HCT116 (cell line): ENCODE data around the gene PTGIS. TPM values are rescaled to one million over a fixed set of nuclear protein-coding genes. Genes with fewer than 3 reads are reported as not detected.

Experiments used
- ATAC-seq: fragments of 200-7000 bp; cut with Tn5 transposase; 2 replicates; pipeline ENCODE4 v1.9.1; 2020; ENCODE audit warnings: mild to moderate bottlenecking, moderate library complexity
- BruUV-seq: library from RNA; stranded (reverse); fragments of 400-500 nt; replicated peaks from 2 replicates; lab custom pipeline; 2021; lab: Mats Ljungman, UMichigan
- CTCF ChIA-PET: fragments of 300-600 bp; sonication (Branson Sonifier 250); formaldehyde crosslinking; loops from one replicate; lab custom pipeline; 2021; ENCODE audit warnings: antibody characterized with exemption; lab: Charles Lee
- POLR2A ChIA-PET: fragments of 300-600, 350-600 bp; sonication (Branson Sonifier 250); formaldehyde crosslinking; loops from one replicate; lab custom pipeline; 2021; ENCODE audit warnings: antibody characterized with exemption; lab: Charles Lee
- RAD21 ChIA-PET, 2 experiments: fragments of 300-600 bp; sonication (Branson Sonifier 250); formaldehyde crosslinking; loops; one replicate each; lab custom pipeline; 2023; ENCODE audit warnings: low total read pairs in 2 of 2; ENCODE audit not compliant: uncharacterized antibody in 2 of 2, unreplicated experiment in 2 of 2, low non-redundant PET in 1 of 2; lab: Charles Lee
- DNase-seq: peaks from one replicate; pipeline ENCODE4 v3.0.0-alpha.2; 2010; ENCODE audit warnings: low read depth, low spot score
- H2AFZ ChIP-seq: fragments of 200-600 bp; shearing (Covaris generic), sonication (generic); 2 replicates; pipeline ENCODE4 v1.6.1; 2017; ENCODE audit warnings: low read depth, mixed run types, mixed read lengths, antibody characterized with exemption, low read length; ENCODE audit not compliant: poor library complexity, severe bottlenecking
- H3K27ac ChIP-seq: 2 replicates; pipeline ENCODE4 v1.5.1; 2012; ENCODE audit warnings: low read depth, low read length
- H3K27me3 ChIP-seq: fragments of 200-600 bp; sonication (generic); 2 replicates; pipeline ENCODE4 v1.6.1; 2016; ENCODE audit warnings: mixed run types, low read length, mixed read lengths; ENCODE audit not compliant: insufficient read depth
- H3K36me3 ChIP-seq, 2 experiments: fragments of 200-500 bp in 1 of 2; fragments of 200-600 bp in 1 of 2; sonication (Bioruptor generic) in 1 of 2; sonication (generic) in 1 of 2; 2 replicates each; pipeline versions ENCODE4 v1.5.1 to v1.6.1; 2014 to 2016; ENCODE audit warnings: low read length in 2 of 2, inconsistent platforms in 1 of 2, mixed read lengths in 1 of 2, mixed run types in 1 of 2; ENCODE audit not compliant: insufficient read depth in 2 of 2, control insufficient read depth in 1 of 2
- H3K4me1 ChIP-seq, 2 experiments: fragments of 200-600 bp in 1 of 2; sonication (generic) in 1 of 2; 2 replicates each; pipeline versions ENCODE4 v1.5.1 to v1.6.1; 2012 to 2017; ENCODE audit warnings: low read length in 2 of 2, inconsistent platforms in 1 of 2, mild to moderate bottlenecking in 1 of 2, mixed read lengths in 1 of 2, mixed run types in 1 of 2, moderate library complexity in 1 of 2; ENCODE audit not compliant: insufficient read depth in 2 of 2, control insufficient read depth in 1 of 2
- H3K4me2 ChIP-seq: fragments of 200-600 bp; sonication (generic); 2 replicates; pipeline ENCODE4 v1.6.1; 2017; ENCODE audit warnings: mixed run types, low read length, mixed read lengths
- H3K4me3 ChIP-seq, 2 experiments: fragments of 200-600 bp in 1 of 2; sonication (generic) in 1 of 2; replicated peaks in 1 of 2; 2 replicates each; pipeline ENCODE4 v1.5.1; 2011 to 2016; ENCODE audit warnings: low read length in 2 of 2, control low read depth in 1 of 2, low read depth in 1 of 2, mild to moderate bottlenecking in 1 of 2, mixed read lengths in 1 of 2, mixed run types in 1 of 2
- H3K79me2 ChIP-seq: fragments of 200-600 bp; sonication (generic); 2 replicates; pipeline ENCODE4 v1.6.1; 2017; ENCODE audit warnings: mild to moderate bottlenecking, mixed run types, low read length, moderate library complexity, mixed read lengths; ENCODE audit not compliant: insufficient read depth
- H3K9ac ChIP-seq: fragments of 200-600 bp; sonication (generic); 2 replicates; pipeline ENCODE4 v1.6.1; 2016; ENCODE audit warnings: low read length, mixed read lengths
- H3K9me2 ChIP-seq: fragments of 200-600 bp; sonication (generic), shearing (Covaris generic); 2 replicates; pipeline ENCODE4 v1.6.1; 2017; ENCODE audit warnings: mixed run types, mild to moderate bottlenecking, moderate library complexity; ENCODE audit not compliant: insufficient read depth
- H3K9me3 ChIP-seq, 2 experiments: fragments of 200-500 bp in 1 of 2; fragments of 200-600 bp in 1 of 2; sonication (Bioruptor generic) in 1 of 2; sonication (generic) in 1 of 2; 2 replicates each; pipeline ENCODE4 v1.6.1; 2014 to 2017; ENCODE audit warnings: low read length in 2 of 2, mixed read lengths in 2 of 2, inconsistent platforms in 1 of 2, low read depth in 1 of 2, mild to moderate bottlenecking in 1 of 2, mixed run types in 1 of 2, moderate library complexity in 1 of 2; ENCODE audit not compliant: control insufficient read depth in 1 of 2, insufficient read depth in 1 of 2
- H4K20me1 ChIP-seq: fragments of 200-600 bp; sonication (generic), shearing (Covaris generic); 2 replicates; pipeline ENCODE4 v1.6.1; 2017; ENCODE audit warnings: mixed run types, mild to moderate bottlenecking, moderate library complexity; ENCODE audit not compliant: insufficient read depth
- CEBPB ChIP-seq: IDR thresholded peaks from 2 replicates; pipeline ENCODE4 v1.6.1; 2012; ENCODE audit warnings: low read depth
- EGR1 ChIP-seq: IDR thresholded peaks from 2 replicates; pipeline ENCODE4 v1.6.1; 2012; ENCODE audit warnings: low read depth
- JUND ChIP-seq: IDR thresholded peaks from 2 replicates; pipeline ENCODE4 v1.6.1; 2012
- POLR2A ChIP-seq: IDR thresholded peaks from 2 replicates; pipeline ENCODE4 v1.7.0; 2011; ENCODE audit warnings: borderline replicate concordance; ENCODE audit not compliant: insufficient read depth, insufficient read length; ENCODE audit errors: extremely low read depth
- POLR2AphosphoS5 ChIP-seq: IDR thresholded peaks from 2 replicates; pipeline ENCODE4 v1.6.1; 2011; ENCODE audit warnings: mild to moderate bottlenecking, low read depth, low read length, moderate library complexity
- RAD21 ChIP-seq: IDR thresholded peaks from 2 replicates; pipeline ENCODE4 v1.6.1; 2012; ENCODE audit warnings: low read depth, mild to moderate bottlenecking
- SIN3A ChIP-seq: IDR thresholded peaks from 2 replicates; pipeline ENCODE4 v1.6.1; 2012; ENCODE audit warnings: low read depth
- SP1 ChIP-seq: IDR thresholded peaks from 2 replicates; pipeline ENCODE4 v1.6.1; 2012; ENCODE audit warnings: low read depth
- SRF ChIP-seq: IDR thresholded peaks from 2 replicates; pipeline ENCODE4 v1.6.1; 2012; ENCODE audit warnings: low read depth
- YY1 ChIP-seq: IDR thresholded peaks from 2 replicates; pipeline ENCODE4 v1.6.1; 2011; ENCODE audit warnings: low read length, low read depth, moderate library complexity, mild to moderate bottlenecking; ENCODE audit not compliant: insufficient replicate concordance; ENCODE audit errors: extremely low read depth
- ZFX ChIP-seq: fragments of 450-650 bp; IDR thresholded peaks from 2 replicates; pipeline ENCODE4 v1.6.1; 2017
- intact Hi-C: fragments of 100-400 bp; cut with micrococcal nuclease; formaldehyde crosslinking; loops from 2 replicates; pipeline ENCODE4 v1.10.0; 2022
- total RNA-seq: library from RNA; stranded (reverse); gene quantifications from one replicate; pipeline ENCODE4 v1.2.1, GENCODE V29; 2021; ENCODE audit not compliant: unreplicated experiment
- TF ChIP-seq, protein P1 (sequence below), 3 experiments: fragments of 200-600 bp in 1 of 3; sonication (generic) in 1 of 3; IDR thresholded peaks in 2 of 3; conservative IDR thresholded peaks in 1 of 3; 2 replicates each; pipeline ENCODE4 v1.5.1; 2012 to 2017; ENCODE audit warnings: low read depth in 2 of 3, low read length in 2 of 3, antibody characterized with exemption in 1 of 3, borderline replicate concordance in 1 of 3, control low read depth in 1 of 3, mild to moderate bottlenecking in 1 of 3, mixed read lengths in 1 of 3, mixed run types in 1 of 3, moderate library complexity in 1 of 3; ENCODE audit not compliant: insufficient read depth in 1 of 3
- TF ChIP-seq, protein P2 (sequence below): IDR thresholded peaks from 2 replicates; pipeline ENCODE4 v1.6.1; 2012
- TF ChIP-seq, protein P3 (sequence below): IDR thresholded peaks from 2 replicates; pipeline ENCODE4 v1.6.1; 2011; ENCODE audit warnings: mild to moderate bottlenecking, low read length, moderate library complexity; ENCODE audit not compliant: insufficient replicate concordance; ENCODE audit errors: extremely low read depth

PTGIS gene
- total RNA-seq, 1 experiment from 2014 or later, result 0.25 TPM

DNA sequence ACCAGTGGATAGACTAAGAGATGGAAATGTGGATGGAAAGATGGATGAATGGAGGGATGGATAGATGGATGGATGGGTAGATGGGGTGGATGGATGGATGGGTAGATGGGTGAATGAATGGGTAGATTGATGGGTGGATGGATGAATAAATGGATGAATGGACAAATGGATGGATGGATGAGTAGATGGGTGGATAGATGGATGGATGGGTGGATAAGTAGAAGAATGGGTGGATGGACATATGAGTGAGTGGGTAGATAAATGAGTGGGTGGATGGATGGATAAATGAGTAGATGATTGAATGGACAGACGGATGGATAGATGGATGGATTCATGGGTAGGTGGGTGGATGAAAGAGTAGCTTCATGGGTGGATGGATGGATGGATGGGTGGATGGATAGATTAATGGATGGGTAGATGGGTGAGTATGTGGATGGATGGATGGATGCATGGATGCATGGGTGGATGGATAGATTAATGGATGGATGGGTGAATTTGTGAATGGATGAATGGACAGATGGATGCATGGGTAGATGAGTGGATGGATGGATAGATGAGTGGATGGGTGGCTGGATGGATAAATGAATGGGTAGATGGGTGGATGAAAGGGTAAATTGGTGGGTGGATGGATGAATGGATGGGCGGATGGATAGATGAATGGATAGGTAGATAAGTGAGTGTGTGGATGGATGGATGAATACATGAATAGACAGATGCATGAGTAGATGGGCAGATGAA is 56.0 kb downstream of the PTGIS start:
- TF ChIP-seq, protein P1, sequence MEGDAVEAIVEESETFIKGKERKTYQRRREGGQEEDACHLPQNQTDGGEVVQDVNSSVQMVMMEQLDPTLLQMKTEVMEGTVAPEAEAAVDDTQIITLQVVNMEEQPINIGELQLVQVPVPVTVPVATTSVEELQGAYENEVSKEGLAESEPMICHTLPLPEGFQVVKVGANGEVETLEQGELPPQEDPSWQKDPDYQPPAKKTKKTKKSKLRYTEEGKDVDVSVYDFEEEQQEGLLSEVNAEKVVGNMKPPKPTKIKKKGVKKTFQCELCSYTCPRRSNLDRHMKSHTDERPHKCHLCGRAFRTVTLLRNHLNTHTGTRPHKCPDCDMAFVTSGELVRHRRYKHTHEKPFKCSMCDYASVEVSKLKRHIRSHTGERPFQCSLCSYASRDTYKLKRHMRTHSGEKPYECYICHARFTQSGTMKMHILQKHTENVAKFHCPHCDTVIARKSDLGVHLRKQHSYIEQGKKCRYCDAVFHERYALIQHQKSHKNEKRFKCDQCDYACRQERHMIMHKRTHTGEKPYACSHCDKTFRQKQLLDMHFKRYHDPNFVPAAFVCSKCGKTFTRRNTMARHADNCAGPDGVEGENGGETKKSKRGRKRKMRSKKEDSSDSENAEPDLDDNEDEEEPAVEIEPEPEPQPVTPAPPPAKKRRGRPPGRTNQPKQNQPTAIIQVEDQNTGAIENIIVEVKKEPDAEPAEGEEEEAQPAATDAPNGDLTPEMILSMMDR (IDR thresholded peaks at IDR 0.05 in 2 of 3, conservative IDR thresholded peaks at IDR 0.05 in 1 of 3; ENCODE audit: borderline replicate concordance in 1 of 3, insufficient read depth in 1 of 3, low read depth in 2 of 3, low read length in 2 of 3), result no peak
- TF ChIP-seq ZFX (no peak), POLR2A (no peak)
- TF ChIP-seq, all 23 proteins: peak for 0
- Histone ChIP-seq H3K36me3 (no peaks in the 10 kb centered on the region), H3K27ac (no peak overlapping the region), H3K4me1 (peaks cover 0 to 5% of the 10 kb centered on the region in 2 experiments; a peak in 1 of 4 replicates), H3K9me2 (no peaks in the 10 kb centered on the region), H2AFZ (no peak overlapping the region), H3K27me3 (peaks cover 28% of the 10 kb centered on the region), H3K9me3 (peaks cover 0 to 3% of the 10 kb centered on the region in 2 experiments; a peak in 1 of 4 replicates), H3K79me2 (no peaks in the 10 kb centered on the region), H3K4me3 (no peak overlapping the region), H3K9ac (no peak overlapping the region), H3K4me2 (no peak overlapping the region), H4K20me1 (no peaks in the 10 kb centered on the region)
- CTCF ChIA-PET, result no interaction called here
- no TSS peak for BruUV-seq
- RAD21 ChIA-PET, result no interaction called here
- ATAC-seq (no peak), DNase-seq (no peak)
- POLR2A ChIA-PET, result no interaction called here
- intact Hi-C loops, result no loop called here

DNA sequence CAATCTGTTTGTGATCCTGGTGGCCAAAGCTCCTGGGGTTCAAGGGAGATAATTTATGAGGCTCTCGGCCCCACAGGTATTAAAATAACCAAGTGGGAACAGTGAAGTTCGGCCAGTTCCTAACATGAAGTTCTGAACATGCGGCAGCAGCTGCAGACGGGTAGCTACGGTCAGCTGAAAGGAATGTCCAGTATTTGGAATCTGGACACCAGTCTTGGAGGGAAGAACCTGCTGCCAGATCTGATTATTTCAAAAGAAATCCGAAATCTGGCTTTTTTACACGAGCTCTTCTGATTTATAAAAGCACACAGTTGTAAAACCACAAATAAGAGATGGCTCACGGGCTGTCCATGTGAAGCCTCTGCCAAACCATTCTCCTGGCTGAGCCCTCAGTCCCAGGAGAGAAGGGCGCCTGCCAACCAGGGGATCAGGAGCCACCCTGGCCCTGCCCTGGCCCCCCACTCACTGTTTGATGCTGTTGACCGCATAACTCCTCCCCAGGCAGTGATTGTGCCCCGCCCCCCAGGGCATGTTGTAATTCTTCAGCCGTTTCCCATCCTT is 57.3 kb downstream of the PTGIS start:
- intact Hi-C loops, result no loop called here
- RAD21 ChIA-PET, result no interaction called here
- Histone ChIP-seq H3K36me3 (no peaks in the 10 kb centered on the region), H3K4me1 (peaks cover 0 to 4% of the 10 kb centered on the region in 2 experiments; a peak in 1 of 4 replicates), H3K9me3 (peaks cover 0 to 3% of the 10 kb centered on the region in 2 experiments; a peak in 1 of 4 replicates), H3K27ac (no peak overlapping the region), H3K4me3 (no peak overlapping the region), H3K4me2 (no peak overlapping the region), H3K9me2 (no peaks in the 10 kb centered on the region), H4K20me1 (no peaks in the 10 kb centered on the region), H3K79me2 (no peaks in the 10 kb centered on the region), H3K27me3 (peaks cover 29% of the 10 kb centered on the region), H3K9ac (no peak overlapping the region), H2AFZ (no peak overlapping the region)
- ATAC-seq, result no peak
- CTCF ChIA-PET, result no interaction called here
- TF ChIP-seq POLR2A, result no peak
- no peak for TF ChIP-seq SRF
- no peak for TF ChIP-seq EGR1
- no peak for TF ChIP-seq RAD21
- no peak for TF ChIP-seq SP1
- TF ChIP-seq YY1, result no peak
- no peak for TF ChIP-seq CEBPB
- no peak for TF ChIP-seq SIN3A
- TF ChIP-seq, protein P2, sequence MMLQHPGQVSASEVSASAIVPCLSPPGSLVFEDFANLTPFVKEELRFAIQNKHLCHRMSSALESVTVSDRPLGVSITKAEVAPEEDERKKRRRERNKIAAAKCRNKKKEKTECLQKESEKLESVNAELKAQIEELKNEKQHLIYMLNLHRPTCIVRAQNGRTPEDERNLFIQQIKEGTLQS, result no peak
- no peak for TF ChIP-seq POLR2AphosphoS5
- TF ChIP-seq JUND, result no peak
- TF ChIP-seq, protein P3, sequence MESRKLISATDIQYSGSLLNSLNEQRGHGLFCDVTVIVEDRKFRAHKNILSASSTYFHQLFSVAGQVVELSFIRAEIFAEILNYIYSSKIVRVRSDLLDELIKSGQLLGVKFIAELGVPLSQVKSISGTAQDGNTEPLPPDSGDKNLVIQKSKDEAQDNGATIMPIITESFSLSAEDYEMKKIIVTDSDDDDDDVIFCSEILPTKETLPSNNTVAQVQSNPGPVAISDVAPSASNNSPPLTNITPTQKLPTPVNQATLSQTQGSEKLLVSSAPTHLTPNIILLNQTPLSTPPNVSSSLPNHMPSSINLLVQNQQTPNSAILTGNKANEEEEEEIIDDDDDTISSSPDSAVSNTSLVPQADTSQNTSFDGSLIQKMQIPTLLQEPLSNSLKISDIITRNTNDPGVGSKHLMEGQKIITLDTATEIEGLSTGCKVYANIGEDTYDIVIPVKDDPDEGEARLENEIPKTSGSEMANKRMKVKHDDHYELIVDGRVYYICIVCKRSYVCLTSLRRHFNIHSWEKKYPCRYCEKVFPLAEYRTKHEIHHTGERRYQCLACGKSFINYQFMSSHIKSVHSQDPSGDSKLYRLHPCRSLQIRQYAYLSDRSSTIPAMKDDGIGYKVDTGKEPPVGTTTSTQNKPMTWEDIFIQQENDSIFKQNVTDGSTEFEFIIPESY, result no peak
- POLR2A ChIA-PET, result interaction anchor here (0.9 kb wide), 1 partner anchor 9 kb away, joined by 3 read pairs; no protein-coding TSS in a partner anchor
- no TSS peak for BruUV-seq
- DNase-seq, result no peak
